ENCODE measurements around the gene C2orf78.
"Not testable (repeated sequence)": the region's sequence is repeated elsewhere in the genome, so short reads cannot be mapped to it uniquely, and the experiment has no call there.

Gene C2orf78

DNA sequence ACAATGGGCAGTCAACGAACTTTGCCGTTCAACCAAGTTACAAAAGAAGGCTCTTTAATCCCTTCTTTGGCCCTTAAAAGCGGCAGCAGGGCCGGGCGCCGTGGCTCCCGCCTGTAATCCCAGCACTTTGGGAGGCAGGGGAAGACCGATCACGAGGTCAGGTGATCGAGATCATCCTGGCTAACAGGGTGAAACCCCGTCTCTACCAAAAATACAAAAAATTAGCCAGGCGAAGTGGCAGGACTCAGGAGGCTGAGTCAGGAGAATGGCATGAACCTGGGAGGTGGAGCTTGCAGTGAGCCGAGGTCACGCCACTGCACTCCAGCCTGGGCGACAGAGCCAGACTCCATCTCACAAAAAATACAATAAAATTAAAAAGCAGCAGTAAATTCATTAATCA, 581 bp upstream of the C2orf78 start:
- not testable (repeated sequence) for DNase-seq

DNA sequence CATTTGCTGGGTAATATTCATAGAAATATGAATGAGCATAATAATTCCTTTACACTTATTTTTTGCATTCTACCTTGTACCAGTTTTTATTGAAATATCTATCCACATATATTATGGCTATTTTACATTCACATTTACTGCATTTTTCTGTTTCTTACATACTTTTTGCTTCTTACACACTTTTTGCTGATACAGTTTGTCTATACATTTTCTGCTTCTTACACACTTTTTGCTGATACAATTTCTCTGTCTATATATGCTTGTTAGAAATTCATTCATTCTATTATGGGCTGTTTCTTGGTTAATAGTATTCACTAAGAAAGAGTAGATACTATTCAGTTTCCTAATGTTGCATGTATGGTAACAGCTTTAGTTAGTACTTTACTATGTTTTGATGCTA, 27.9 kb downstream of the C2orf78 start:
- DNase-seq: no peak

- no peak for DNase-seq
These were observed 28.7 kb downstream of the C2orf78 start for GRCh38 chr2:73812635-73813034.

DNA sequence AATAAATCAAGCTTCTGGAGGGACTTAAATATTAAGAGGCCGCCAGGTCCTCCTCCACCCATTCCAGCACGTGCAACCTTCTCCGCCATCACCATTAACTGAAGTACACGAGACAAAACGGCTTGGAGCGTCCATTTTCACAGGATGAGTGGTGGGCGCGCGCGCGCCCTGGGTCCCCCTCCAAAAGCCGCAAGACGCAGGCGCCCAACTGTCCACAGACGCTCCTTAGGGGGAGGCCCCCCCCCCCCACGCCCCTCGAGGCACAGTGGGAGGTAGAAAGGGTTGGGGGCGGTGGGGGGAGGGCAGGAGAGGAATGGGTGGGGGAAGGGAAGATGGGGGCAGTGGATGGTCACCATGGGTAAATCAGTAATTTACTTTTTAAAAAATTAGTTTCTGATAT, 34.3 kb downstream of the C2orf78 start:
- DNase-seq: no peak

DNA sequence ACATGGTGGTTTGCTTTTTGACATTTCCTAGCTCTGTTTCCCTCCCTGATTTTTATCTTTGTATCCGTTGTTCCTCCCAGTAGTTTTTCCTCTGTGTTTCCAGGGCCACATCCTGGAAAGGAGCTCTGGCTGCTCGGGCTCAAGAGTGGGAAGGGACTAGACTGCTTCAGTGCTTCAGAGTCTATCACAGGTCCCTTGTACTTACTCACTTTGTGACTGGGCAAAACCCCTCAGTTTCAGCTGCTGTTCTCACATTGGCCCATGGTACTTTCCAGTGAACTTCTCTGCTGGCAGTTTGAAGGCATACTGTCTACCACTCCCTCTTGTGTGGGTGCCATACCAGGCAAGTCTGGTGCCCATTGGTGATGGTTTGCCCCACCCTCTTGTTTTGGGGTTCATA, 37.2 kb downstream of the C2orf78 start:
- no peak for DNase-seq

DNA sequence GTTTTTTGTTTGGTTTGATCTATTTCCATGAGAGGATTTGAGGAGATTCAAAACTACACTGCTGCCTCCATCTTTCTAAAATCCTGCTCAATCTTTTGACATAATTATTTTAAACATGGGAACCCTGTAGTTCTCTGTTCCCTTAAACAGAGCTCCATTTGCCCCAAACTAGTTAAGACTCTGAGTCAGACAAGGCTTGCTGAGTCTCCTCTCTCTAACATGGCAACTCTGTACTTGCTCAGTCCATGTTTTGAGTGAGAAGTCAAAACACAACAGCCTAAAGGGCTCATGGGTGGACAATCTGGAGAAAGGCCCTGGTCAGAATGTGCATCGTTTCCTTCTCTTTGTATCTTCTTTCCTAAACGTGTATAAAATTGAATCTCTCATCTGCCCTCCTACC, 37.7 kb downstream of the C2orf78 start:
- no peak for DNase-seq

DNA sequence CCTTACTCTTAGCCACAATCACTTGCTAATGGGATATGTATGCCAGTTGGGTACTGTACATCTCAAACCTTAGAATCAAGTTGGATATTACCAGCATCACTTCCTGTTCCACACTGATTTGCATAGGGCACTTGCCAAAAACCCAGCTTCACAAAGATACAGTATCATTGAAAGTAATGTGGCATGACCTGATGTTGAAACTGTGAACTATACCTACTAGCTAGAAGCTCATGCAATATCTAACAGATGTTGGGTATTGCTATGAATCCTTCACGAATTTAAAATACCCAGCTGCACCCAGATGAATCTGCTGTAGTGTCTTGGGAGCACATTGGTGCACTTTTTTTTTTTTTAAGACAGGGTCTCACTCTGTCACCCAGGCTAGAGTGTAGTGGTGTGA, 38.3 kb downstream of the C2orf78 start:
- no peak for DNase-seq

DNA sequence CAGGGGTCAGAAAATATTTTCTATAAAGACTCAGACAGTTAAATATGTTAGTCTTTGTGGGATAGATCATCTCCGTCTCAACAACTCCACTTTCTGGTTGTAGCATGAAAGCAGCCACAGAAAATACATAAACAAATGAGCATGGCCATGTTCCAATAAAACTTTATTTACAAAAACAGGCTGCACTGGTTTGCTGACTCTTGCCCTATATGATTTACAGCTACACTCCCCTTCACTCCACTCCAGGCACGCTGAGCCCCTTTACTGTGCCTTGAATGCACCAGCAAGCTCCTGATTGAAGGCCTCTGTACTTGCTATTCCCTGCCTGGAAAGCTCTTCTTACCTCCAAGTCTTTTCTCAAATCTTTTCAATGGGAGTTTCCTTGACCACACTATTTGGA, 39.0 kb downstream of the C2orf78 start:
- DNase-seq: no peak

DNA sequence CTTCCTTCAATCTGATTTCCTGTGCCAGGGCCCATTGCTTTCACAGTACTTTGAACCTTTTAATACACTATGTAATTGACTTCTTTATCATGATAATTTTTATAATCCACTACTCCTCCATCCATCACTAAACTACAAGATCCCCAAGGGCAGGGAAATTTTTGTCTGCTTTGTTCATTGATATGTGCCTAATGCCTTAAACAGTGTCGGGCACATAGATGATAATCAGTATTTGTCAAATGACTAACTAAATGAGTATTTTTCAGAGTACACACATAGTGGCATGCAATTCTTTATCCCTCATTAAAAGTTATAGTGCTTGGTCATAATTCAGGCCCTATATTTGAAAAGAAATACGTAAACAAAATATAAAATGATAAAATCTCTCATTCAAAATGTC, 39.4 kb downstream of the C2orf78 start:
- no peak for DNase-seq

DNA sequence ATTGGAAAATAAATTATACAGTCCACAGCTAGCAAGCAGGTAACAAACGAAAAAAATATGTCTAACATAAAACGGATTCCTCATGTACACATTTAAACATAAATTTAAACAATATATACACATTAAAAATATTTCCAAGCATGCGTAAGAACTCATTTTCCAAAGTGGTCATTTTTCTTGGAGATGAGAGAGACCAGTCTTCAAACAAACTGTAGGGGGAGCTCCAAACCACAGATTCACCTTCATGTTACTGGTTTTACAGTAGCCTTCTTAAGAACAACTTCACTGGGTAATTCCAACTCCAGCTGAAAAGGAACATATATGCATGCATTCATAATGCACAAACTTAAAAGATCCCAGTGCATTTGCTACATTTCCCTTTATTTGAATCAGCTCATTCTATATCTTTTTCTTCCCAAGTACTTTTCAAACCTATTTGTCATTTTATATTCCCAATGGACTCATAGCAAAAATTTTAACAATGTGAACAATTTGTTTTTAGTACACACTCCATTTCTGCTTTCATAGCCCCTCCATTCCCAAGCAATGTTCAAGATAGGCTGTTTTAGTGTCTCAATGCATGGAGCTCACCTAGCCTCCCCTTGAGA, 40.0 kb downstream of the C2orf78 start:
- no peak for DNase-seq

- DNase-seq: no peak
These were observed 41.4 kb downstream of the C2orf78 start for GRCh38 chr2:73825408-73825807.

GRCh38 chr2:73827018-73827417, 43.0 kb downstream of the C2orf78 start:
- DNase-seq: no peak

DNA sequence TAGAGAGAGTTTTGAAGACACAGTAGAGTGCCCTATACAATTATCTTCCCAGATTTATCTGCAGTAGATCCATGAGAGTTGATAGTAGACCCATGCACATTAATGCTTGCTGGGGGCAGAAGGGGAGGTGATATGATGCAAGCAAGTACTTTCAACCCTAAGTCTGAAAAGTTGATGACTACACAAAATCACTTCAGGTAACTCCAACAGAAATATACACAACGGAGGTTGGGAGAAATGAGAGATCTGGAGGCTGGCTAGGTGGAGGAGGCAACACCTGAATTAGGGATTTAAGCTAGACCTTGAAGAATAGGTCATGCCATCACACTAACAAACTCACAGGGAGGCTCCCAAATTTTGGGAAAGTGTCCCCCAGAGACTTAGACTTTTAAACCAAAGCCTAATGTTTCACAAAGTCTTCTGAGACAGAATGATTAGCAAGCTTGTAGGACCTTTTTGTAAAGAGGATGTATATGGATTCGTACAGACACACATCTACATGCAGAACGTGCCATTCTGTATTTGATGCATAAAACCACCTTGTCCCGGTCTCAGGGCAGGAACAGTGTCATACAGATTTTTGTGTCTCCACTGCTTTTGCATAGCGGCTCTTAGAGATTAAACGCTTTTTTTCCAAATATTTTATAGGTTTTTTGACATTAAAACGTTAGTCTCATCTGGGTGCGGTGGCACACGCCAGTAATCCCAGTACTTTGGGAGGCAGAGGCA, 43.8 kb downstream of the C2orf78 start:
- no peak for DNase-seq

GRCh38 chr2:73828389-73828817, 44.4 kb downstream of the C2orf78 start:
- DNase-seq: no peak

DNA sequence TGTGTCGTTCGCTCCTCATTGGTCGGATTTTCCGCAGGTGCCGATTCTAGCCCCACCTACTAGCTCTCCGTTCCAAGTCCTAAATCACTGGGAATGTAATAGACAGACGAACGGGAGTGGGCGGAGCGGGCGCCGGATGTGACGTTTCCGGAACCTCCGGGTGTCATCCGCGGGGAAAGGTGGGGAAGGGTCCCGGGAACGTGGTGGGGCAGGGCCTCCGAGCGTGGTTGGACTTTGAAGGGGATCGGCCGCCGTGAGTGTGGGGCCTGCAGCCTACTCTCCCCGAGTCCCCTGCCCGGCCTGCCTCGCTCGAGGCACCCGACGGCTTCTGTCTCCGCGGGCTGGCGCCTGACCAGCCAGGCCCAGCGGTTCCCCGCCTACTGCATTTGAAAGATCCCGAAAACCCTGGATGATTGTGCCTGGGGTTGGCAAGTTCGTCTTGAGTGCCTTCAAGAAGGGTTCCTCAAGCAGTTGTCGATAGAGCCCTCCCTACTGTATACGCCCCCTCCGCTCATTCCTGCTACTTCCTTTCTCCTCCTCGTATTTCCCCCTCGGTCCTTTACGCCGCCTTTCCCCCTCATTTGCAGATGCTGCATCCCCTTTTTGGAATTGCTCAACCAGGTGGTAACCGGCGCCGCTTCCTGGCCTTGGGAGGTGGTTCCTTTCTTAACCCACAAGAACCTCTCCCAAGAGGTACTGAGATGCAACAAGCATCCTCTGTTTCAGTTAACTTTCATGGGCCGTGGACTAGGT, 45.0 kb downstream of the C2orf78 start, which contains the start of gene STAMBP:
Gene STAMBP (plus strand): TSS at position 144 of the 753 bp plus-strand sequence. CDS start 1,896 bp downstream, outside the sequence.
- peak; percentile 85 for DNase-seq

GRCh38 chr2:73830871-73831401, 47.0 kb downstream of the C2orf78 start:
- peak; percentile 37 for DNase-seq

DNA sequence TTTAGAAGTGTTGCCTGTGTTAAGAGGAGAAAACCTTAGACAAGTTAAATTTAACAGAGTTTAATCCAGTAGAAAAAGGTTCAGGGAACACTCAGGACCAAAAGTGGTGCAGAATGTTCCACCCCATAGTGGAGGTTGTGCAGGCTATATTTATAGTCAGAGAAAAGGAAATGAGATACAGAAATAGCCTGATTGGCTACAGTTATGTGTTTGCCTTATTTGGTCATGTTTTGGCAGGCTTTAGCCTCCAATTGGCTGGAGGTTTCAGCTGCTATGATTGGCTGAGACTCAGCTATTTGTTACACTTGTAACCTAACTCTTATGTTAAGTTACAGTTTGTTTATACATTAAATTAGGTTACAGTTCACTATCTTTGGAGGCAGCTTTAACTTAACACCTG, 48.9 kb downstream of the C2orf78 start:
- no peak for DNase-seq

- DNase-seq: no peak
These were observed 52.4 kb downstream of the C2orf78 start for GRCh38 chr2:73836141-73836943.

DNA sequence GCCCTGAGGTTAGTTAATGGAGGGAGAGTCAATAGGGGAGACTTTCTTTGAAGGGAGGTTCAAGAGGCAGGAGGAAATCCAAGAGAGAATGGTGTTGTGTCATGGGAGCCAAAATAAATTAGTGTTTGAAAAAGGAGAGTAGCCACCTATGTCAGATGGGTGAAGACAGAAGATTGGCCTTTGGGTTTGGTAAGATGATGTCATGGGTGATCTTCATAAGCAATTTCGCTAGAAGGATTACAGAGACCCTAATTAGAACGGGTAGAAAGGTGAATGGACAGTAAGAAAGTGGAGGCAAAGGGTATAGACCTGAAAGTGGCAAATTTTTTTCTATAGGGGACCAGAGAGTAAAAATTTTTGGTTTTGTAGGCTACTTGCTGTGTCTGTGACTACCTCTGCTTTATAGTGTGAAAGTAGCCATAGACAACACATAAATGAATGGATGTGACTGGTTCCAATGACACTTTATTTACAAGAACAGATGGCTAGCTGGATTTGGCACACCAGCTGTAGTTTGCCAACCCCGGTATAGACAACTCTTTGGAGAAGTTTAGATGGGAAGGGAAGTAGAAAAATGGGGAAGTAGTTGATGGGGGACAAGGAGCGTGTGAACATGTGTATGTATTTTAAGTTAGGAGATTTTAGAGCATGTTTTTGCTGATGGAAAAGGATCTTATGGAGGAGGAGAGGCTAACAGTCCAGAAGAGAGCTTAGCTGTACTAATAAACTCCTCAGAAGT, 54.0 kb downstream of the C2orf78 start:
- no peak for DNase-seq

DNA sequence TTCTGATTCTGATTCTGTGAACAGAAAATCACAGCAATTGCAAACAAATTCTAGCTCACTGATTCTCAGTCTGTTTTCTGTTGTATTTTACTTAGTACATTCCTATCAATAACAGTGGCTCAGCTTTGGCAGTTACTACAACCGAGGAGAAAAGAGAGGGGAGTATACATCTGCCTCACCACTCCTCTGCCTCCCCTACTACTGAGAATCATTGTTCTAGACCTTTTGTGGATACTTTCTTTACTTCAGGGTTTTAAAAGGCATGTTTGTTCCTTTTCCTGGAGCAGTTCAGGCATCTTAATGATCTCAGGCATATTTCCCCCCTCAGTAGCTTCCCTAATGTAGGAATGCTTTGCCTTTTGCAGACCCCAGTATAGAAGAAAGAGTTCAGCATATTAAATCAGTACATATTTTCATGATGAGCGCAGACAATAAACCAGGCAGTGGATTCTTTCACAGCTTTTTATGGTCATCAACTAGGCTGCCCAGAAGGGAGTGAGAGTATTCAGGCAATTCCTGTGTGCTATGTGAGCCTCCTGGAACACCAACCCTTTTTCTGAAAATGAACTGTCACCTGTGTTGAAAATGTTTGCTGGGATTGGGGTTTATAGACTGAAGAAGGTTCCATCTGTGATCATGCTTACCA, 55.0 kb downstream of the C2orf78 start:
- no peak for DNase-seq

- no peak for DNase-seq
These were observed 55.8 kb downstream of the C2orf78 start for GRCh38 chr2:73839653-73840411.

Measured in stimulated activated naive CD4-positive, alpha-beta T cell treated with Interleukin-2 at 50 U/mL for 16 hours (primary cell).